Body of pancreas (tissue), 4 donors: ENCODE measurements around the gene RFXAP.

Source experiments
- POLR2A ChIP-seq, 3 donors: fragments of 450-650 bp; IDR thresholded peaks; one replicate each; pipeline ENCODE4 v1.6.1; 2016; ENCODE audit warnings: antibody characterized with exemption in 3 of 3, mild to moderate bottlenecking in 2 of 3
- TF ChIP-seq, protein P1 (sequence below), 7 experiments: fragments of 450-650 bp in 4 of 7; fragments of 200-600 bp in 3 of 7; sonication (generic) in 3 of 7; IDR thresholded peaks; one replicate each; pipeline ENCODE4 v1.5.1; 2016 to 2019; ENCODE audit warnings: antibody characterized with exemption in 7 of 7

DNA sequence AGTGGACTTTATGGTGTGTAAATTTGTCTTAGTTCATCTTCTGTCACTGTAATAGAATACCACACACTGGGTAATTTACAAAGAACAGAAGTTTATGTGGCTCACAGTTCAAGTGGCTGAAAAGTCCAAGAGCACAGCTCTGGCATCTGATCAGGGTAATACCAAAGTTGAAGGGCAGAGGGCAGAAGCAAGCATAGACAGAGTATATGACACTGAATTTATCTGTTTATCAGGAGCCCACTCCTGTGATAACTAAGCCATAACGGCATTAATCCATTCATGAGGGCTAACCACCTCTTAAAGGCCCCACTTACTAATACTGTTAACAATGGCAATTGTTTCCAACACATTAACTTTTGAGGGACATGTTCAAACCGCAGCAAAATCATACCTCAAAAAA, 4.0 kb upstream of the RFXAP start:
- TF ChIP-seq, protein P1, sequence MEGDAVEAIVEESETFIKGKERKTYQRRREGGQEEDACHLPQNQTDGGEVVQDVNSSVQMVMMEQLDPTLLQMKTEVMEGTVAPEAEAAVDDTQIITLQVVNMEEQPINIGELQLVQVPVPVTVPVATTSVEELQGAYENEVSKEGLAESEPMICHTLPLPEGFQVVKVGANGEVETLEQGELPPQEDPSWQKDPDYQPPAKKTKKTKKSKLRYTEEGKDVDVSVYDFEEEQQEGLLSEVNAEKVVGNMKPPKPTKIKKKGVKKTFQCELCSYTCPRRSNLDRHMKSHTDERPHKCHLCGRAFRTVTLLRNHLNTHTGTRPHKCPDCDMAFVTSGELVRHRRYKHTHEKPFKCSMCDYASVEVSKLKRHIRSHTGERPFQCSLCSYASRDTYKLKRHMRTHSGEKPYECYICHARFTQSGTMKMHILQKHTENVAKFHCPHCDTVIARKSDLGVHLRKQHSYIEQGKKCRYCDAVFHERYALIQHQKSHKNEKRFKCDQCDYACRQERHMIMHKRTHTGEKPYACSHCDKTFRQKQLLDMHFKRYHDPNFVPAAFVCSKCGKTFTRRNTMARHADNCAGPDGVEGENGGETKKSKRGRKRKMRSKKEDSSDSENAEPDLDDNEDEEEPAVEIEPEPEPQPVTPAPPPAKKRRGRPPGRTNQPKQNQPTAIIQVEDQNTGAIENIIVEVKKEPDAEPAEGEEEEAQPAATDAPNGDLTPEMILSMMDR (IDR thresholded peaks at IDR 0.05), result no peak
- TF ChIP-seq POLR2A (IDR thresholded peaks at IDR 0.05), result no peak
